SK-N-SH treated with all-trans-retinoic acid at 6 μM for 48 hours (cell line): ENCODE data around the gene STX10.

Experiments
- ATAC-seq: fragments of 200-7000 bp; cut with Tn5 transposase; 3 replicates; pipeline ENCODE4 v1.9.1; 2020; ENCODE audit warnings: mild to moderate bottlenecking, moderate library complexity
- ARNTL ChIP-seq: fragments of 450-650 bp; formaldehyde crosslinking; IDR thresholded peaks from 2 replicates; pipeline ENCODE4 v1.5.0; 2020; ENCODE audit warnings: low read depth, mild to moderate bottlenecking, moderate library complexity, borderline replicate concordance
- BACH2 ChIP-seq: fragments of 250-450 bp; sonication (Bioruptor Pico); IDR thresholded peaks from 2 replicates; pipeline ENCODE4 v1.9.0; 2021; ENCODE audit warnings: mild to moderate bottlenecking, borderline replicate concordance
- CSDC2 ChIP-seq: fragments of 250-450 bp; sonication (Bioruptor Pico); IDR thresholded peaks from 2 replicates; pipeline ENCODE4 v1.5.0; 2020; ENCODE audit warnings: mild to moderate bottlenecking, moderate library complexity
- ESRRG ChIP-seq: fragments of 250-450 bp; sonication (Bioruptor Pico); IDR thresholded peaks from 2 replicates; pipeline ENCODE4 v1.6.1; 2021; ENCODE audit warnings: mild to moderate bottlenecking
- GLIS3 ChIP-seq: fragments of 250-450 bp; sonication (Bioruptor Pico); IDR thresholded peaks from 2 replicates; pipeline ENCODE4 v1.5.0; 2020; ENCODE audit warnings: mild to moderate bottlenecking, moderate library complexity
- ISL1 ChIP-seq: fragments of 250-450 bp; sonication (Bioruptor Pico); IDR thresholded peaks from 2 replicates; pipeline ENCODE4 v2.1.2; 2022; ENCODE audit warnings: mild to moderate bottlenecking, moderate library complexity
- OSR1 ChIP-seq: fragments of 250-450 bp; sonication (Bioruptor Pico); IDR thresholded peaks from 2 replicates; pipeline ENCODE4 v1.8.0; 2022; ENCODE audit warnings: moderate library complexity, mild to moderate bottlenecking, inconsistent platforms
- PPARA ChIP-seq: fragments of 250-450 bp; sonication (Bioruptor Pico); IDR thresholded peaks from 2 replicates; pipeline ENCODE4 v1.5.0; 2020; ENCODE audit warnings: mild to moderate bottlenecking, borderline replicate concordance
- RARB ChIP-seq: fragments of 250-450 bp; sonication (Bioruptor Pico); IDR thresholded peaks from 2 replicates; pipeline ENCODE4 v1.8.0; 2021; ENCODE audit warnings: mild to moderate bottlenecking, moderate library complexity
- SNAI2 ChIP-seq: fragments of 250-450 bp; sonication (Bioruptor Pico); IDR thresholded peaks from 2 replicates; pipeline ENCODE4 v1.5.0; 2020; ENCODE audit warnings: mild to moderate bottlenecking, moderate library complexity
- TCF4 ChIP-seq: fragments of 250-450 bp; sonication (Bioruptor Pico); IDR thresholded peaks from 2 replicates; pipeline ENCODE4 v1.8.0; 2021; ENCODE audit warnings: mild to moderate bottlenecking, moderate library complexity, borderline replicate concordance
- TOX ChIP-seq: fragments of 250-450 bp; sonication (Bioruptor Pico); IDR thresholded peaks from 2 replicates; pipeline ENCODE4 v1.8.0; 2021; ENCODE audit warnings: mild to moderate bottlenecking, moderate library complexity, borderline replicate concordance
- ZC3H10 ChIP-seq: fragments of 250-450 bp; sonication (Bioruptor Pico); IDR thresholded peaks from 2 replicates; pipeline ENCODE4 v1.5.1; 2021; ENCODE audit warnings: mild to moderate bottlenecking, moderate library complexity
- ZFP3 ChIP-seq: fragments of 250-450 bp; sonication (Bioruptor Pico); IDR thresholded peaks from 2 replicates; pipeline ENCODE4 v1.5.0; 2020; ENCODE audit warnings: mild to moderate bottlenecking, moderate library complexity
- ZFP30 ChIP-seq: fragments of 450-650 bp; formaldehyde crosslinking; IDR thresholded peaks from 2 replicates; pipeline ENCODE4 v1.5.0; 2022; ENCODE audit warnings: mild to moderate bottlenecking, moderate library complexity
- ZNF565 ChIP-seq: fragments of 450-650 bp; formaldehyde crosslinking; conservative IDR thresholded peaks from 2 replicates; pipeline ENCODE4 v1.5.0; 2020; ENCODE audit warnings: low read depth, mild to moderate bottlenecking, moderate library complexity
- ZNF70 ChIP-seq: fragments of 450-650 bp; formaldehyde crosslinking; IDR thresholded peaks from 2 replicates; pipeline ENCODE4 v1.5.0; 2020; ENCODE audit warnings: mild to moderate bottlenecking, moderate library complexity
- ZNF8 ChIP-seq: fragments of 450-650 bp; formaldehyde crosslinking; IDR thresholded peaks from 2 replicates; pipeline ENCODE4 v1.5.0; 2020; ENCODE audit warnings: mild to moderate bottlenecking, moderate library complexity
- TF ChIP-seq, protein P1 (sequence below): fragments of 250-450 bp; sonication (Bioruptor Pico); IDR thresholded peaks from 2 replicates; pipeline ENCODE4 v1.5.1; 2021; ENCODE audit warnings: mild to moderate bottlenecking, moderate library complexity
- TF ChIP-seq, protein P2 (sequence below): fragments of 250-450 bp; sonication (Bioruptor Pico); IDR thresholded peaks from 2 replicates; pipeline ENCODE4 v1.5.1; 2020; ENCODE audit warnings: low read depth, mild to moderate bottlenecking, moderate library complexity
- TF ChIP-seq, protein P3 (sequence below): fragments of 250-450 bp; sonication (Bioruptor Pico); IDR thresholded peaks from 2 replicates; pipeline ENCODE4 v1.8.0; 2021; ENCODE audit warnings: low read depth, mild to moderate bottlenecking, moderate library complexity, borderline replicate concordance
- TF ChIP-seq, protein P4 (sequence below): fragments of 250-450 bp; sonication (Bioruptor Pico); IDR thresholded peaks from 2 replicates; pipeline ENCODE4 v1.8.0; 2020; ENCODE audit warnings: mild to moderate bottlenecking, moderate library complexity, borderline replicate concordance

STX10 gene

DNA sequence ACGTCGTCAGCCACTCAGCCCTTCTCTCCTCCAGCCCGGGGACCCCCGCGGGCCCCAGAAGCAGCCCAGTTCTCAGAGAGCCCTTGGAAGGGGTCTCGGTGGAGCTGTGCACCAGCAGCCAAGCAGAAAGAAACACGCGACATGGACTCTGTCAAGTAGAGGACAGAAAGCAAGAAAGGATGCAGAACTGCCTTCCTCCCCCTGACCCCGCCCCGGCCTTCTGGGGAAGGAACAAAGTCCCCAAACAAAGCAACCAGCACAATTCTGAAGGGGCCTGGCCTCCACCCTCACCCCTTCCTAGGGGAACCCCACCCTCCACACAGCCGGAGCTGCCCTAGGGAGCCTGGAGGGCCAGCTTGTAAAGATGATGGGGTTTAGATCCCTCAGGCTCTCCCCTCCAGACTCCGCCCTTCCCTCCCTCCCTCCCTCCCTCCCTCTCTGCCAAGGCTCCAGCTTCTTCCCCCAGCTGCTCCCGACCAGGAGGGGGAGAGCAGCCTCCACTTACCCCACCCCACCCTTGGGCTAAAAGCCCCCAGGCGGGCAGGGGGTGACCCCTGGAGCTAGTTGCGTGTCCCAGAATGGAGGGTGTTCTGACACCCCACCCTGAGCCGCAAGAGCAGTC, 55.3 kb downstream of the STX10 start:
- no peak for ATAC-seq

DNA sequence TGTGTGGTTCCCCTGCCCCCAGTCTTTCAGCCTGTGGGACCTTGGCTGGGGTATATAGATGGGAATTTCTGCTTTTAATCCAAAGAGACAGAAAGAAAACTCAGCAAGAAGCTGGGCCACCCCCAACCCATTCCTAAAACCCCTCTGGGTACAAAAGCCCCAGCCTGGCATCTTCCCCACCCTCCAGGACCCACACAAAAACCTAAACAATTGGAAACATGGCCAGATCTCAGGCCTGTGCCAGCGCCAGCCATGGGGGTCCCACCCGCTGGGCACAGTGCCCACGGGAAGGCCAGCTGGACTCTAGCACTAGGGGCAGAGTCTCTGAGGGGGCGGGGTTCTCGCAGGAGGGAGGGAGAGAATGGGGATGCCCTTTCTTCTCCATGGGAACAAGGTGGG, 56.1 kb downstream of the STX10 start:
- TF ChIP-seq TOX (CRISPR knock-in tag) (no peak), TCF4 (CRISPR knock-in tag) (no peak), BACH2 (CRISPR knock-in tag) (no peak), ESRRG (CRISPR knock-in tag) (no peak), ARNTL (CRISPR knock-in tag) (no peak), ZNF70 (CRISPR knock-in tag) (no peak), ZNF565 (no peak), ZFP3 (CRISPR knock-in tag) (no peak), RARB (CRISPR knock-in tag) (no peak), OSR1 (CRISPR knock-in tag) (no peak), ZNF8 (no peak), ZFP30 (CRISPR knock-in tag) (no peak), ISL1 (no peak), SNAI2 (CRISPR knock-in tag) (no peak), CSDC2 (CRISPR knock-in tag) (no peak)
- TF ChIP-seq, protein P1, sequence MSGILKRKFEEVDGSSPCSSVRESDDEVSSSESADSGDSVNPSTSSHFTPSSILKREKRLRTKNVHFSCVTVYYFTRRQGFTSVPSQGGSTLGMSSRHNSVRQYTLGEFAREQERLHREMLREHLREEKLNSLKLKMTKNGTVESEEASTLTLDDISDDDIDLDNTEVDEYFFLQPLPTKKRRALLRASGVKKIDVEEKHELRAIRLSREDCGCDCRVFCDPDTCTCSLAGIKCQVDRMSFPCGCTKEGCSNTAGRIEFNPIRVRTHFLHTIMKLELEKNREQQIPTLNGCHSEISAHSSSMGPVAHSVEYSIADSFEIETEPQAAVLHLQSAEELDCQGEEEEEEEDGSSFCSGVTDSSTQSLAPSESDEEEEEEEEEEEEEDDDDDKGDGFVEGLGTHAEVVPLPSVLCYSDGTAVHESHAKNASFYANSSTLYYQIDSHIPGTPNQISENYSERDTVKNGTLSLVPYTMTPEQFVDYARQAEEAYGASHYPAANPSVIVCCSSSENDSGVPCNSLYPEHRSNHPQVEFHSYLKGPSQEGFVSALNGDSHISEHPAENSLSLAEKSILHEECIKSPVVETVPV (CRISPR knock-in tag), result no peak
- TF ChIP-seq, protein P2, sequence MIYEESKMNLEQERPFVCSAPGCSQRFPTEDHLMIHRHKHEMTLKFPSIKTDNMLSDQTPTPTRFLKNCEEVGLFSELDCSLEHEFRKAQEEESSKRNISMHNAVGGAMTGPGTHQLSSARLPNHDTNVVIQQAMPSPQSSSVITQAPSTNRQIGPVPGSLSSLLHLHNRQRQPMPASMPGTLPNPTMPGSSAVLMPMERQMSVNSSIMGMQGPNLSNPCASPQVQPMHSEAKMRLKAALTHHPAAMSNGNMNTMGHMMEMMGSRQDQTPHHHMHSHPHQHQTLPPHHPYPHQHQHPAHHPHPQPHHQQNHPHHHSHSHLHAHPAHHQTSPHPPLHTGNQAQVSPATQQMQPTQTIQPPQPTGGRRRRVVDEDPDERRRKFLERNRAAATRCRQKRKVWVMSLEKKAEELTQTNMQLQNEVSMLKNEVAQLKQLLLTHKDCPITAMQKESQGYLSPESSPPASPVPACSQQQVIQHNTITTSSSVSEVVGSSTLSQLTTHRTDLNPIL (CRISPR knock-in tag), result no peak
- TF ChIP-seq, protein P3, sequence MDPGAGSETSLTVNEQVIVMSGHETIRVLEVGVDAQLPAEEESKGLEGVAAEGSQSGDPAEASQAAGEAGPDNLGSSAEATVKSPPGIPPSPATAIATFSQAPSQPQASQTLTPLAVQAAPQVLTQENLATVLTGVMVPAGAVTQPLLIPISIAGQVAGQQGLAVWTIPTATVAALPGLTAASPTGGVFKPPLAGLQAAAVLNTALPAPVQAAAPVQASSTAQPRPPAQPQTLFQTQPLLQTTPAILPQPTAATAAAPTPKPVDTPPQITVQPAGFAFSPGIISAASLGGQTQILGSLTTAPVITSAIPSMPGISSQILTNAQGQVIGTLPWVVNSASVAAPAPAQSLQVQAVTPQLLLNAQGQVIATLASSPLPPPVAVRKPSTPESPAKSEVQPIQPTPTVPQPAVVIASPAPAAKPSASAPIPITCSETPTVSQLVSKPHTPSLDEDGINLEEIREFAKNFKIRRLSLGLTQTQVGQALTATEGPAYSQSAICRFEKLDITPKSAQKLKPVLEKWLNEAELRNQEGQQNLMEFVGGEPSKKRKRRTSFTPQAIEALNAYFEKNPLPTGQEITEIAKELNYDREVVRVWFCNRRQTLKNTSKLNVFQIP (CRISPR knock-in tag), result no peak
- no peak for ATAC-seq

More for the DNA sequence above, 55.3 kb downstream of the STX10 start:
- TF ChIP-seq PPARA (no peak), ESRRG (CRISPR knock-in tag) (no peak), RARB (CRISPR knock-in tag) (no peak), ZFP30 (CRISPR knock-in tag) (no peak), CSDC2 (CRISPR knock-in tag) (no peak), GLIS3 (CRISPR knock-in tag) (no peak), ZNF70 (CRISPR knock-in tag) (no peak), ZFP3 (CRISPR knock-in tag) (no peak), OSR1 (CRISPR knock-in tag) (no peak), ZC3H10 (CRISPR knock-in tag) (no peak), ZNF565 (no peak), ZNF8 (no peak), TOX (CRISPR knock-in tag) (no peak), TCF4 (CRISPR knock-in tag) (no peak), BACH2 (CRISPR knock-in tag) (no peak)
- TF ChIP-seq, protein P4, sequence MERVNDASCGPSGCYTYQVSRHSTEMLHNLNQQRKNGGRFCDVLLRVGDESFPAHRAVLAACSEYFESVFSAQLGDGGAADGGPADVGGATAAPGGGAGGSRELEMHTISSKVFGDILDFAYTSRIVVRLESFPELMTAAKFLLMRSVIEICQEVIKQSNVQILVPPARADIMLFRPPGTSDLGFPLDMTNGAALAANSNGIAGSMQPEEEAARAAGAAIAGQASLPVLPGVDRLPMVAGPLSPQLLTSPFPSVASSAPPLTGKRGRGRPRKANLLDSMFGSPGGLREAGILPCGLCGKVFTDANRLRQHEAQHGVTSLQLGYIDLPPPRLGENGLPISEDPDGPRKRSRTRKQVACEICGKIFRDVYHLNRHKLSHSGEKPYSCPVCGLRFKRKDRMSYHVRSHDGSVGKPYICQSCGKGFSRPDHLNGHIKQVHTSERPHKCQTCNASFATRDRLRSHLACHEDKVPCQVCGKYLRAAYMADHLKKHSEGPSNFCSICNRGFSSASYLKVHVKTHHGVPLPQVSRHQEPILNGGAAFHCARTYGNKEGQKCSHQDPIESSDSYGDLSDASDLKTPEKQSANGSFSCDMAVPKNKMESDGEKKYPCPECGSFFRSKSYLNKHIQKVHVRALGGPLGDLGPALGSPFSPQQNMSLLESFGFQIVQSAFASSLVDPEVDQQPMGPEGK (CRISPR knock-in tag), result no peak
- TF ChIP-seq, protein P1 (CRISPR knock-in tag), result no peak
- TF ChIP-seq, protein P3 (CRISPR knock-in tag), result no peak
- TF ChIP-seq, protein P2 (CRISPR knock-in tag), result no peak
